Activated CD4-positive, alpha-beta T cell treated with anti-CD3 and anti-CD28 coated beads for 36 hours (primary cell): ENCODE data around the gene NFYA. TPM values are rescaled to one million over a fixed set of nuclear protein-coding genes. Genes with fewer than 3 reads are reported as not detected.

Experiments
- ATAC-seq: fragments of 200-7000 bp; cut with Tn5 transposase; one replicate; pipeline ENCODE4 v1.10.0; 2021; ENCODE audit warnings: mild to moderate bottlenecking, moderate library complexity
- CTCF ChIA-PET: fragments of 350-600 bp; sonication (Branson Sonifier 250); formaldehyde crosslinking; loops from one replicate; lab custom pipeline; 2021; ENCODE audit warnings: antibody characterized with exemption; lab: Charles Lee
- POLR2A ChIA-PET: fragments of 350-600 bp; sonication (Branson Sonifier 250); formaldehyde crosslinking; loops from one replicate; lab custom pipeline; 2021; ENCODE audit warnings: antibody characterized with exemption, inconsistent platforms; lab: Charles Lee
- DNase-seq: peaks from one replicate; pipeline ENCODE4 v3.0.0-alpha.2; 2020
- H3K27ac Mint-ChIP-seq: one replicate; pipeline ENCODE4 v1.8.0; 2021; ENCODE audit warnings: mixed read lengths
- H3K27me3 Mint-ChIP-seq: one replicate; pipeline ENCODE4 v1.8.0; 2021; ENCODE audit warnings: mixed read lengths
- H3K36me3 Mint-ChIP-seq: one replicate; pipeline ENCODE4 v1.8.0; 2021; ENCODE audit warnings: low read depth, mixed read lengths
- H3K4me1 Mint-ChIP-seq: one replicate; pipeline ENCODE4 v1.8.0; 2021; ENCODE audit warnings: mixed read lengths
- H3K4me3 Mint-ChIP-seq: one replicate; pipeline ENCODE4 v1.8.0; 2021; ENCODE audit warnings: mild to moderate bottlenecking, moderate library complexity, mixed read lengths
- H3K9me3 Mint-ChIP-seq: one replicate; pipeline ENCODE4 v1.8.0; 2021; ENCODE audit warnings: low read depth, mixed read lengths
- intact Hi-C, 2 experiments: fragments of 100-400 bp; cut with DNase I in 1 of 2; cut with micrococcal nuclease in 1 of 2; formaldehyde crosslinking; loops; one replicate each; pipeline versions ENCODE4 v1.14.2 to v1.15.1; 2022 to 2024; cut with DNase I, micrococcal nuclease
- total RNA-seq, 2 experiments: library from RNA; stranded (reverse); gene quantifications; one replicate each; pipeline ENCODE4 v1.2.3, GENCODE V29; 2021

NFYA gene
- total RNA-seq, 2 experiments from 2014 or later, result 31.5 to 38.2 TPM

DNA sequence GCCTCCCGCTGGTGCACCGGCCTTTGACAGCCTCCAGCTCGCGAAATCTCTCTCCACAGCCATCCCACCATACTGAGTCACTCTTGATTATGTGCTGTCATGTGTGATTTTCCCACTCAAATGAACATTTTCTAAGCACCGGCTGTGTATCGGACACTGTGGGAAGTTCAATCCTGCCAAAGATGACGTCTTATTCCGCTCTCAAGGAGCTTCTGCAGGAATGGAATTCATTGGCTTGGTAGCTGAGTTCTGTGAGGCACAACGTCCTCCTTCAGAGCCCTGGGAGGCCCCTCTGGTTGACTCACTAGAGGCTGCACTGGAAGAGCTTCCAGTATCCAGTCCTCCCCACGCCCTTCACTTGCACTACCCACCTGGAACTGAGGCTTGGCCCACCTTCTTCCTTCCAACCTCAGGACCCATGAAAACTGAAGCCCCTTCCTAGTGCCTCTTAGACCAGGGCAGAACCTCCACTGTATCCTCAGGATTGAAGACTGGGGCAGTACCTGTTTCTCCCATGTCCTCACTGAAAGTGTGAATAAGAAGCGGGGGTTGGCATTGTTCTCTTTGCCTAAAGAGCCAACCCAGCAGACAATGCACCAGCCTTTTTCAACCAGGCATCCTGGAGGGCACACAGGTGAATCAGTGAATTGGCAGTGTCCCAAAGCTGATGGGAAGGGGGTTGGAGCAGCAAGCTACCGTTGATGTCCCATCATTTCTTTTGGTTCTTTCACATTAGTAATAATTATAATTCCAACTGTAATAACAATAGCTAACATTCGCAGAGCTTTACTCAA is 35.5 kb upstream of the NFYA start:
- peaks cover 8% of the 10 kb centered on the region for H3K4me1 Mint-ChIP-seq
- ChIA-PET POLR2A (no interaction called here), CTCF (interaction anchor here (0.7 to 1.7 kb wide), 5 partner anchors 9 to 1104 kb away, joined by 3 to 7 read pairs (median 3); no protein-coding TSS in a partner anchor)
- H3K4me3 Mint-ChIP-seq, result no peak overlapping the region
- intact Hi-C loops, result no loop called here
- H3K9me3 Mint-ChIP-seq, result no peaks in the 10 kb centered on the region
- no peak overlapping the region for H3K27ac Mint-ChIP-seq
- H3K27me3 Mint-ChIP-seq, result no peaks in the 10 kb centered on the region
- no peak for ATAC-seq
- H3K36me3 Mint-ChIP-seq, result peaks cover 4% of the 10 kb centered on the region
- no peak for DNase-seq

GRCh38 chr6:41038205-41038604 is 34.6 kb upstream of the NFYA start:
- ChIA-PET CTCF (interaction anchor here (0.6 to 2.5 kb wide), 4 partner anchors 14 to 1717 kb away, joined by 3 to 13 read pairs (median 6); partner anchors contain the start of gene APOBEC2), POLR2A (no interaction called here)
- DNase-seq, result no peak
- Mint-ChIP-seq H3K27ac (no peak overlapping the region), H3K9me3 (no peaks in the 10 kb centered on the region), H3K27me3 (no peaks in the 10 kb centered on the region), H3K4me3 (no peak overlapping the region), H3K36me3 (peaks cover 4% of the 10 kb centered on the region), H3K4me1 (peaks cover 8% of the 10 kb centered on the region)
- no peak for ATAC-seq
- intact Hi-C loops, result no loop called here

DNA sequence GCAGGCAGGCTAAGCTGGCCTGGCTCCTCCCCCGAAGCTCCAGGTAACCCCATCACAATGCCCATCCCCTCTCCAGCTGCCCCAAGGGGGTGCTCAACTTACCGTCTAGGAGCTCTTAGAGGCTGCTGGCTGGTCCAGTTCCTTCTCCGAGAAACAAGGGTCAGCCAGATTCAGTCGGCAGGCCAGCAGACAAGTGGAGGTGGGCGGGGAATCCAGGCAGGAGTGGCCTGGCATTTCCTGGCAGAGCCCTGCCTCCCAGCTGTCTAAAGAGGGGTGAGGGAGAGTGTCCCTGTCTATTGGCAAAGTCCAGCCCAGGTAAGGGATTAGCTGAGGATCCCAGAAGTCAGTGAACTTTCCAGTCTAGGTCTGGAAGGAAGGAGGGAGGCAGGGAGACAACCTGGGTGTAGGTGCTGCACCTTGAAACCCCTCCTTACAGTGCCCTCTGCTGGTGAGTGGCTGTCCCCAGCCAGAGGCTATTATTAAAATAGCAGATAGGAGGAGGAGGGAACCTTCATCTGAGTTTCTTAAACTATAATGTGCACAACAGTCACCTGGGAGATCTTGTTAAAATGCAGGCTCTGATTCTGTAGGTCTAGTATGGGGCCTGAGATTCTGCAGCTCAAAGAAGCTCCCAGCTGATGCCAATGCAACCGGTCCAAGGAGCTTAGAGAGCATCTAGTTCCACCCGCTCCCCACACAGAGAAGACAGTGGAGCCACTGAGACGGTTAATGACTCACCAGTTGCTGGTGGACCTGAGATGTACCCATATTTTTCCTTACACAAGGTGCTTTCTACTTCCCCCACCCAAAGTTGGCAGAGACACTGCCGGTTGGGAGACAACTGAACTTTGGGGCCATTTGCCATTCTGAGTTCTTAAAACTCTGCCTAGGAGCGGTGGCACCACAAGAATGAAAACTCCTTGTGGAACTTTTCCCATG is 33.4 kb upstream of the NFYA start, which contains the start of gene UNC5CL:
Gene UNC5CL, minus strand, starts transcription at position 162 of the 939 bp plus-strand sequence. CDS start 4,147 bp downstream, outside the sequence.
- Mint-ChIP-seq H3K27ac (no peak within 1 kb of the TSS), H3K4me3 (no peak within 1 kb of the TSS)

GRCh38 chr6:41040101-41040939 is 32.5 kb upstream of the NFYA start:
- ATAC-seq, result peak; percentile 77
- peak; percentile 43 for DNase-seq
- no peak overlapping the region for H3K4me3 Mint-ChIP-seq
- no peaks in the 10 kb centered on the region for H3K27me3 Mint-ChIP-seq
- CTCF ChIA-PET, result interaction anchor here (0.6 to 3.5 kb wide), 12 partner anchors 9 to 414 kb away, joined by 3 to 27 read pairs (median 3); partner anchors contain the start of gene APOBEC2
- H3K27ac Mint-ChIP-seq, result no peak overlapping the region
- H3K36me3 Mint-ChIP-seq, result peaks cover 4% of the 10 kb centered on the region
- H3K9me3 Mint-ChIP-seq, result no peaks in the 10 kb centered on the region
- POLR2A ChIA-PET, result interaction anchor here (0.6 kb wide), 1 partner anchor 136 kb away, joined by 3 read pairs; no protein-coding TSS in a partner anchor
- intact Hi-C loops, result no loop called here
- H3K4me1 Mint-ChIP-seq, result peaks cover 8% of the 10 kb centered on the region

More for the DNA sequence above, 33.4 kb upstream of the NFYA start, which contains the start of gene UNC5CL:
- ChIA-PET CTCF (interaction anchor here (0.5 to 3.5 kb wide), 14 partner anchors 10 to 549 kb away, joined by 3 to 27 read pairs (median 3); partner anchors contain the start of gene APOBEC2), POLR2A (interaction anchor here (0.6 kb wide), 1 partner anchor 137 kb away, joined by 3 read pairs; no protein-coding TSS in a partner anchor)
- intact Hi-C loops, result no loop called here
- H3K27me3 Mint-ChIP-seq, result no peaks in the 10 kb centered on the region
- peaks cover 4% of the 10 kb centered on the region for H3K36me3 Mint-ChIP-seq
- DNase-seq, result peak; percentile 79
- H3K4me1 Mint-ChIP-seq, result peaks cover 8% of the 10 kb centered on the region
- ATAC-seq, result peak; percentile 77
- no peaks in the 10 kb centered on the region for H3K9me3 Mint-ChIP-seq

DNA sequence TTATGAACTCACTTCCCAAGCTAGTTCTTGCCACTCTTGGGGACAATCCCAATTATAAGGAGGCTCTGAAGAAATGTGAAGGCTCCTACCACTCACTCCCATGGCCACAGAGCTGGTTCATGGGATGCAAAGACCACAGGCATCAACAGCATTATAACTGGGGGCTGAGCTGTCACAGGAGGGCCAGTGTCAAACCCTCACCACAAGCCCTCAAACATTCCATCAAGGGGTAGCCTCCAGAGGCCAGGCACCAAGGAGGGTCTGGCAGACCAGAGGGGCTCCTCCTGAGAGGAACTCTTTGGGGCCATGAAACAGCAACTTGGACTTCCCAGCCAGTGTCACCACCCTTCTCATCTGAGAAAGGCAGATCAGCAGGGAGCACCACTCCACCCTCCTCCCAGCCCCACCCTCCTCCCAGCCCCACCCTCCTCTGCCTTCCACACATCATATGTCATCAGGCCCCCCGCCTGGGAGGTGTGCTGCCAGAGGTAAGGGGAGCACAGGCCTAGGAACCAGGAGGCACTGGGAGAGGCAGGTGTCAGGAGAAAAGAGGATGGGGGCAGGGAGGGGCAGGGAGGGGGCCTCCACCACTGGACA is 31.7 kb upstream of the NFYA start:
- CTCF ChIA-PET, result interaction anchor here (0.6 to 3.5 kb wide), 7 partner anchors 8 to 276 kb away, joined by 3 to 27 read pairs (median 3); partner anchors contain the start of gene APOBEC2
- no peak for DNase-seq
- no peak overlapping the region for H3K4me3 Mint-ChIP-seq
- POLR2A ChIA-PET, result no interaction called here
- no peaks in the 10 kb centered on the region for H3K27me3 Mint-ChIP-seq
- peaks cover 8% of the 10 kb centered on the region for H3K4me1 Mint-ChIP-seq
- no peaks in the 10 kb centered on the region for H3K9me3 Mint-ChIP-seq
- ATAC-seq, result no peak
- H3K36me3 Mint-ChIP-seq, result peaks cover 4% of the 10 kb centered on the region
- no peak overlapping the region for H3K27ac Mint-ChIP-seq
- intact Hi-C loops, result no loop called here

- no peaks in the 10 kb centered on the region for H3K9me3 Mint-ChIP-seq
- ChIA-PET CTCF (interaction anchor here (0.6 to 3.5 kb wide), 3 partner anchors 14 to 221 kb away, joined by 3 to 27 read pairs (median 4); no protein-coding TSS in a partner anchor), POLR2A (no interaction called here)
- DNase-seq, result no peak
- H3K27ac Mint-ChIP-seq, result no peak within 1 kb of the TSS
- intact Hi-C loops, result no loop called here
- peaks cover 4% of the 10 kb centered on the region for H3K36me3 Mint-ChIP-seq
- H3K27me3 Mint-ChIP-seq, result no peaks in the 10 kb centered on the region
- no peak for ATAC-seq
- no peak within 1 kb of the TSS for H3K4me3 Mint-ChIP-seq
- H3K4me1 Mint-ChIP-seq, result peaks cover 8% of the 10 kb centered on the region
These were observed 30.3 kb upstream of the NFYA start, which contains the start of gene TSPO2 for GRCh38 chr6:41042226-41043055. TSS of gene TSPO2 (plus strand) at chr6:41042467. CDS start at chr6:41042986, 519 bp downstream.

DNA sequence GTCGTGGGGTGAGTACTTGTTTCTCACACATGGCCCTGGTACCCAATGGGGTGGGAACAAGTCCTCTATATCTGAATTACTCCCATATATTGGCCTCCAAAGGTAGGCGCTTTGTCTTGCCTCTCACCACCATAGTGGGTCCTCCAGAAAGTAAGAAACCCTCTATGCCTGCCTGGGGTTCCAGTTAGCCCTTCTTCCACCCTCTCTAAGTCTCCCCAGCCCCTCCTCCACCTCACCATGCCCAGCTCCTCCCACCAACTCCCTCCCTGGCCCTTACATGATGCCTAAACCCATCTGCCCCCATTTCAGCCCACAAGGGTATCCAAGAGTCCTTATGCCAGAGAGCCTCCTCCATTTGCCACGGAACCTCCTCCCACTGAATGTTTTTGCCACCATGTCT is 29.6 kb upstream of the NFYA start:
- DNase-seq (no peak), ATAC-seq (no peak)
- Mint-ChIP-seq H3K4me1 (peaks cover 8% of the 10 kb centered on the region), H3K27me3 (no peaks in the 10 kb centered on the region), H3K9me3 (no peaks in the 10 kb centered on the region), H3K27ac (no peak overlapping the region), H3K4me3 (no peak overlapping the region), H3K36me3 (peaks cover 4% of the 10 kb centered on the region)
- CTCF ChIA-PET, result no interaction called here
- intact Hi-C loops, result no loop called here
- POLR2A ChIA-PET, result no interaction called here

- no peak for DNase-seq
- ATAC-seq, result no peak
- H3K27me3 Mint-ChIP-seq, result no peaks in the 10 kb centered on the region
- POLR2A ChIA-PET, result no interaction called here
- H3K4me3 Mint-ChIP-seq, result no peak overlapping the region
- peaks cover 7% of the 10 kb centered on the region for H3K36me3 Mint-ChIP-seq
- intact Hi-C loops, result no loop called here
- CTCF ChIA-PET, result interaction anchor here (1.0 to 1.3 kb wide), 2 partner anchors 18 to 42 kb away, joined by 3 to 4 read pairs; no protein-coding TSS in a partner anchor
- H3K9me3 Mint-ChIP-seq, result no peaks in the 10 kb centered on the region
- H3K27ac Mint-ChIP-seq, result no peak overlapping the region
- H3K4me1 Mint-ChIP-seq, result peaks cover 2% of the 10 kb centered on the region
These were observed 27.1 kb upstream of the NFYA start for GRCh38 chr6:41045664-41046063.

- Mint-ChIP-seq H3K27me3 (no peaks in the 10 kb centered on the region), H3K27ac (no peak overlapping the region)
These were observed 26.7 kb upstream of the NFYA start for GRCh38 chr6:41046084-41046483.

More at GRCh38 chr6:41046084-41046483, 26.7 kb upstream of the NFYA start:
- Mint-ChIP-seq H3K4me3 (no peak overlapping the region), H3K4me1 (no peaks in the 10 kb centered on the region), H3K36me3 (peaks cover 9% of the 10 kb centered on the region), H3K9me3 (no peaks in the 10 kb centered on the region)
- DNase-seq (no peak), ATAC-seq (no peak)
- POLR2A ChIA-PET, result no interaction called here
- CTCF ChIA-PET, result interaction anchor here (0.7 to 1.3 kb wide), 4 partner anchors 14 to 42 kb away, joined by 3 to 4 read pairs (median 4); no protein-coding TSS in a partner anchor
- intact Hi-C loops, result no loop called here
